ENCODE data around the gene SMARCC2. TPM values are rescaled to one million over a fixed set of nuclear protein-coding genes. Genes with fewer than 3 reads are reported as not detected.

The SMARCC2 gene
- total RNA-seq, 6 donors from 2014 or later = 71.4 to 258 (median 93.9) TPM

GRCh38 chr12:56186957-56187356, 2.3 kb downstream of the SMARCC2 start:
- TF ChIP-seq EP300 (IDR thresholded peaks at IDR 0.05) (no peak), CTCF (IDR thresholded peaks at IDR 0.05) (no peak), POLR2AphosphoS5 (IDR thresholded peaks at IDR 0.05) (no peak), POLR2A (IDR thresholded peaks at IDR 0.05) (no peak)
- ATAC-seq (ENCODE audit: low FRiP score in 2 of 2) (no peak), DNase-seq (no peak)
- Histone ChIP-seq H3K36me3 (peaks cover 16 to 45% (median 38%) of the 10 kb centered on the region in 4 donors), H3K9me3 (no peaks in the 10 kb centered on the region), H3K27me3 (no peaks in the 10 kb centered on the region), H3K4me3 (no peak overlapping the region), H3K4me1 (peaks cover 16 to 31% (median 23%) of the 10 kb centered on the region in 4 donors), H3K27ac (peak overlapping the region in 1 of 4 donors; percentile 90)
- 41 to 46% methylated on average over 2 of the region's 2 CpGs for WGBS, 2 donors

DNA sequence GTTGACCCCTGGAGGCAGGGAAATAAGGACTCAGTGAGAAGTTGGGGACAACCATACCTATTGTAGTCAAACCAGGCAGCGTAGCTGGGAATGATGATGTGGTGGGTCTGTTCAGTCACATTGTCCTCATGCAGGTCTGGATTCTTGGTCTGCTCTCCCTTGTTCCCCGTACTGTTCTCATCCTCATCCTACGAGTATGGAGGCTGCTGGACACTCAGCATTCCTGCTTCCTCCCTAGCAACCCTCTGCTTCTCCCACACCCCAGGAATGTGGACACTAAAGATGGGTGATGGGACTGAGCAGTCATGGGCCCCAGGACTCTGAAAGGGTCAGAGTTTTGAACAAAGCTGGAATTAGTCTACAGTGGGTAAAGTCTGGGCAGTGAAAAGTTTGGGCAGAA, 10.9 kb downstream of the SMARCC2 start:
- 93 to 96% methylated on average over 3 of the region's 3 CpGs for WGBS, 2 donors

DNA sequence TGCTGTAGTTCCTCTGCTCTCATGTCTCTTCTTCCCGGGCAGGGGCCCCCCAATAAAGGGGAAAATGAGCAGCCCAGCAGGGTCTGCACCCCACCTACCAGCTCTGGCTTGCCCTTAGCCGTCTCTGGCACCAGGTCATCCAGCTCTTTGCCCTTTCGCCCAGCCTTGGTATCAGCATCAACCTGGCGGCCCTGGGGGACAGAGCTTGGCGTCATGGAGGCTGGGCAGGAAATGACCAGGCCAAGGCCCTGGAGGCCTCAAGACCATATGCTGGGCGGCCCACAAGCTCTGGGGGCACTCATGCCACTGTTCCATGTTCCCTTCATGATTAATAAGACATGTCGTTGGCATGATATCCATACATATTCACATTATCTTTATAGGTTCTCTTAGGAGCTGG, 16.4 kb downstream of the SMARCC2 start:
- no peak for ATAC-seq (ENCODE audit: low FRiP score in 2 of 2)
- Histone ChIP-seq H3K36me3 (peaks cover 59 to 100% (median 89%) of the 10 kb centered on the region in 4 donors), H3K9me3 (no peaks in the 10 kb centered on the region), H3K4me3 (no peak overlapping the region), H3K27ac (no peak overlapping the region), H3K27me3 (no peaks in the 10 kb centered on the region), H3K4me1 (no peaks in the 10 kb centered on the region)
- no peak for DNase-seq
- TF ChIP-seq POLR2A (IDR thresholded peaks at IDR 0.05) (no peak), POLR2AphosphoS5 (IDR thresholded peaks at IDR 0.05) (no peak), CTCF (IDR thresholded peaks at IDR 0.05) (no peak), EP300 (IDR thresholded peaks at IDR 0.05) (no peak)
- 86 to 94% methylated on average over 7 of the region's 7 CpGs for WGBS, 2 donors

More for the DNA sequence above, 10.9 kb downstream of the SMARCC2 start:
- peaks cover 42 to 100% (median 86%) of the 10 kb centered on the region in 4 donors for H3K36me3 ChIP-seq
- no peaks in the 10 kb centered on the region for H3K4me1 ChIP-seq
- no peaks in the 10 kb centered on the region for H3K9me3 ChIP-seq
- H3K4me3 ChIP-seq = no peak overlapping the region
- TF ChIP-seq POLR2A (IDR thresholded peaks at IDR 0.05) (no peak), EP300 (IDR thresholded peaks at IDR 0.05) (no peak), CTCF (IDR thresholded peaks at IDR 0.05) (no peak), POLR2AphosphoS5 (IDR thresholded peaks at IDR 0.05) (no peak)
- H3K27ac ChIP-seq = no peak overlapping the region
- ATAC-seq (ENCODE audit: low FRiP score in 2 of 2) (no peak), DNase-seq (no peak)
- H3K27me3 ChIP-seq = no peaks in the 10 kb centered on the region

- WGBS, 2 donors = 73 to 80% methylated on average over 11 of the region's 11 CpGs
Measured at GRCh38 chr12:56169229-56169759, 20.0 kb downstream of the SMARCC2 start.

DNA sequence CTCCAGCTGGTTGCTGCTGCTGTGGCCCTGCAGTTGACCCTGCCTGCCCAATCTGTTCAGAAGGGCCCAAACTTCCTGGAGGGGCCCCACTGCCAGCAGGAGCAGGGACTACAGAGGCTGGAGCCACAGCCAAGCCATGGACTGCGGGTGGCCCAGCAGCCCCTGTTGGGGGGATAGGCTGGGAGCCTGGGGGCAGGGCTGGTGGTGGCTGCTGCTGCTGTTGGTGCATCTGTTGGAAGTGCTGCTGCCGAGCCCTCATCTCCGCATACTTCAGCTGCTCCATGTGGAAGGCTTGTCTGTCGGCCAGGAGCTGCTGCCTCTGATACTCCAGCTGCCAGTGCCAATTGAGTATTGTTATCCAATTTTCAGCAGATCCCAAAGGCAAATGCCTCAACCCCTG, 23.9 kb downstream of the SMARCC2 start:
- Histone ChIP-seq H3K9me3 (no peaks in the 10 kb centered on the region), H3K4me3 (no peak overlapping the region), H3K27ac (peak overlapping the region in 1 of 4 donors; percentile 2), H3K4me1 (peaks cover 16 to 32% (median 23%) of the 10 kb centered on the region in 4 donors), H3K27me3 (no peaks in the 10 kb centered on the region), H3K36me3 (peaks cover 74 to 100% (median 91%) of the 10 kb centered on the region in 4 donors)
- no peak for TF ChIP-seq EP300 (IDR thresholded peaks at IDR 0.05)
- no peak for TF ChIP-seq CTCF (IDR thresholded peaks at IDR 0.05)
- no peak for TF ChIP-seq POLR2AphosphoS5 (IDR thresholded peaks at IDR 0.05)
- TF ChIP-seq POLR2A (IDR thresholded peaks at IDR 0.05) = no peak
- DNase-seq (peak in 1 of 2 donors; percentile 63), ATAC-seq (ENCODE audit: low FRiP score in 2 of 2) (no peak)
- WGBS, 2 donors = 75% methylated on average over 4 of the region's 4 CpGs; no CpG with 5 or more reads in 1 of the 2 donors

More at GRCh38 chr12:56169229-56169759, 20.0 kb downstream of the SMARCC2 start:
- DNase-seq (peak in 1 of 2 donors; percentile 69), ATAC-seq (ENCODE audit: low FRiP score in 2 of 2) (no peak)
- Histone ChIP-seq H3K27me3 (no peaks in the 10 kb centered on the region), H3K4me1 (no peaks in the 10 kb centered on the region), H3K9me3 (no peaks in the 10 kb centered on the region), H3K36me3 (peaks cover 77 to 100% (median 89%) of the 10 kb centered on the region in 4 donors), H3K27ac (no peak overlapping the region), H3K4me3 (no peak overlapping the region)
- TF ChIP-seq EP300 (IDR thresholded peaks at IDR 0.05) (no peak), POLR2A (IDR thresholded peaks at IDR 0.05) (no peak)
